Mesothelial cell of epicardium (in vitro differentiated cells): ENCODE data around the gene EXTL1. TPM values are rescaled to one million over a fixed set of nuclear protein-coding genes. Genes with fewer than 3 reads are reported as not detected.

Source experiments
- DNase-seq, 2 experiments: peaks; one replicate each; pipeline ENCODE4 v3.0.0; 2021; ENCODE audit warnings: low spot score in 2 of 2; ENCODE audit not compliant: unreplicated experiment in 2 of 2
- H3K27ac Mint-ChIP-seq: 2 replicates; pipeline ENCODE4 v1.8.0; 2021; ENCODE audit warnings: mixed read lengths
- H3K27me3 Mint-ChIP-seq: 2 replicates; pipeline ENCODE4 v1.8.0; 2021; ENCODE audit warnings: low read depth, mixed read lengths
- H3K36me3 Mint-ChIP-seq: 2 replicates; pipeline ENCODE4 v1.8.0; 2021; ENCODE audit warnings: mixed read lengths
- H3K4me1 Mint-ChIP-seq: 2 replicates; pipeline ENCODE4 v1.8.0; 2021; ENCODE audit warnings: mixed read lengths
- H3K4me3 Mint-ChIP-seq: 2 replicates; pipeline ENCODE4 v1.8.0; 2021; ENCODE audit warnings: mild to moderate bottlenecking, moderate library complexity, mixed read lengths
- H3K9me3 Mint-ChIP-seq: 2 replicates; pipeline ENCODE4 v1.8.0; 2021; ENCODE audit warnings: mixed read lengths
- CTCF ChIP-seq: fragments of 200-600 bp; sonication (generic); IDR thresholded peaks from one replicate; pipeline ENCODE4 v1.5.0; 2021; ENCODE audit warnings: antibody characterized with exemption; ENCODE audit not compliant: unreplicated experiment
- total RNA-seq: library from RNA; stranded (reverse); gene quantifications from 3 replicates; pipeline ENCODE4 v1.2.1, GENCODE V29; 2021

The EXTL1 gene
- total RNA-seq, 1 donor from 2014 or later, result 8.2 TPM

GRCh38 chr1:25994402-25995150 is 27.0 kb upstream of the EXTL1 start:
- no peak for DNase-seq
- H3K27ac Mint-ChIP-seq, result no peak overlapping the region
- no peaks in the 10 kb centered on the region for H3K36me3 Mint-ChIP-seq
- no peaks in the 10 kb centered on the region for H3K9me3 Mint-ChIP-seq
- H3K27me3 Mint-ChIP-seq, result no peaks in the 10 kb centered on the region
- H3K4me1 Mint-ChIP-seq, result peaks cover 24% of the 10 kb centered on the region
- no peak overlapping the region for H3K4me3 Mint-ChIP-seq
- no peak for TF ChIP-seq CTCF

GRCh38 chr1:25996966-25997827 is 24.4 kb upstream of the EXTL1 start:
- Mint-ChIP-seq H3K36me3 (no peaks in the 10 kb centered on the region), H3K9me3 (no peaks in the 10 kb centered on the region), H3K4me3 (peak overlapping the region; percentile 88), H3K27me3 (no peaks in the 10 kb centered on the region), H3K27ac (peak overlapping the region; percentile 97), H3K4me1 (peaks cover 19% of the 10 kb centered on the region)
- DNase-seq, result no peak
- no peak for TF ChIP-seq CTCF

GRCh38 chr1:25997828-25998761 is 23.5 kb upstream of the EXTL1 start, which contains the start of gene PAFAH2:
Gene PAFAH2 (minus strand): TSS chr1:25998063. CDS start chr1:25990816, 7,247 bp downstream.
- Mint-ChIP-seq H3K27ac (peak within 1 kb of the TSS; percentile 97), H3K9me3 (no peaks in the 10 kb centered on the region)

GRCh38 chr1:25999041-25999800 is 22.4 kb upstream of the EXTL1 start:
- Mint-ChIP-seq H3K4me1 (peaks cover 17% of the 10 kb centered on the region), H3K9me3 (no peaks in the 10 kb centered on the region), H3K36me3 (no peaks in the 10 kb centered on the region), H3K4me3 (no peak overlapping the region), H3K27ac (no peak overlapping the region), H3K27me3 (peaks cover under 1% of the 10 kb centered on the region)
- TF ChIP-seq CTCF, result no peak
- no peak for DNase-seq

More at GRCh38 chr1:25997828-25998761, 23.5 kb upstream of the EXTL1 start, which contains the start of gene PAFAH2:
- TF ChIP-seq CTCF, result peak; percentile 95
- Mint-ChIP-seq H3K36me3 (no peaks in the 10 kb centered on the region), H3K4me3 (peak within 1 kb of the TSS; percentile 88), H3K4me1 (peaks cover 17% of the 10 kb centered on the region), H3K27me3 (no peaks in the 10 kb centered on the region)
- peak; percentile 94 to 97 for DNase-seq

- DNase-seq, result no peak
- Mint-ChIP-seq H3K4me1 (peaks cover 7% of the 10 kb centered on the region), H3K9me3 (no peaks in the 10 kb centered on the region), H3K4me3 (no peak overlapping the region), H3K27me3 (peaks cover 3% of the 10 kb centered on the region), H3K27ac (no peak overlapping the region), H3K36me3 (no peaks in the 10 kb centered on the region)
- TF ChIP-seq CTCF, result no peak
These were observed 18.3 kb upstream of the EXTL1 start for GRCh38 chr1:26003262-26003661.
